ENCODE results near the gene ARHGAP21.
A peak's percentile ranks its signal among the peaks of the same experiment; 100 is the strongest.
"Not testable (repeated sequence)": the region's sequence is repeated elsewhere in the genome, so short reads cannot be mapped to it uniquely, and the experiment has no call there.

ARHGAP21 gene

DNA sequence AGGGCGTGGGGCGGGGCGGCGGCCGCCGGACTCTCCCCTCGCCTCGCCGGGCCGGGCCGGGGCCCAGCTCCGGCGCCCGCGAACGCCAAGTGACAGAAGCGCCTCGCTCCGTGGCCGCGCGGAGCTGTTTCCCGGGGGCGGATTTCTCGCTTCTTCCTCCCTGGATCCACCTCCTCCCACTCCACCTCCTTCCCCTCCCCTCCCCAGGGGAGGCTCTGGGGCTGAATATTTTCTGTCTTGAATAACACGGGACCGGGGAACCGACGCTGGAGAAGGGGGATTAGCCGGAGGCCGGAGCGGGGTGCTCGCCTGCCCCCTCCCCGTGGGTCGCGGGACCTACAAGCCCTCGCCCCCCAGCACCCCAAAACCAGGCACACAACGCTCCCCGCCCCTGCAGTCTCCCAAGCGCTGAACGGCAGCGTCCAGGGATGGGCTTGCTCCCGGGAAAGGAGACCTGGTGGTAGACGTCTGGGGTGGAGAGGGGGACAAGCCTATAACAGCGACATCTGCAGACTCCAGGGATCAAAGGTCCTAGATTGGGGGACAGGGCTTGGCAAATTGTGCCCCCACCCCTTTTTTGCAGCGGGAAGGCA, at the start of gene ARHGAP21:
Gene ARHGAP21 (minus strand): TSS at position 100 of the 593 bp plus-strand sequence. CDS start 1,988 bp downstream, outside the sequence.
- FAIRE-seq (no peak), DNase-seq (ENCODE audit: low spot score) (peak; percentile 44)

- no peak for DNase-seq (ENCODE audit: low spot score)
- no peak for FAIRE-seq
These were observed 48.4 kb upstream of the ARHGAP21 start for GRCh38 chr10:24771943-24772694.

DNA sequence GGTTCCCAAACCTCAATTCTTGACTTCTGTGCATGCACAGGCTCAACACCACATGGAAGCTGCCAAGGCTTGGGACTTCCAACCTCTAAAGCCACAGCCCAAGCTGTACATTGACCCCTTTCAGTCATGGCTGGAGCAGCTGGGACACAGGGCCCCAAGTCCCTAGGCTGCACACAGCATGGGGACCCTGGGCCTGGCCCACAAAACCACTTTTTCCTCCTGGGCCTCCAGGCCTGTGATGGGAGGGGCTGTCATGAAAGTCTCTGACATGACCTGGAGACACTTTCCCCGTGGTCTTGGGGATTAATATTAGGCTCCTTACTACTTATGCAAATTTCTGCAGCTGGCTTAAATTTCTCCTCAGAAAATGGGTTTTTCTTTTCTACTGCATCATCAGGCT, 41.3 kb upstream of the ARHGAP21 start:
- FAIRE-seq; DNase-seq (ENCODE audit: low spot score): not testable (repeated sequence)

DNA sequence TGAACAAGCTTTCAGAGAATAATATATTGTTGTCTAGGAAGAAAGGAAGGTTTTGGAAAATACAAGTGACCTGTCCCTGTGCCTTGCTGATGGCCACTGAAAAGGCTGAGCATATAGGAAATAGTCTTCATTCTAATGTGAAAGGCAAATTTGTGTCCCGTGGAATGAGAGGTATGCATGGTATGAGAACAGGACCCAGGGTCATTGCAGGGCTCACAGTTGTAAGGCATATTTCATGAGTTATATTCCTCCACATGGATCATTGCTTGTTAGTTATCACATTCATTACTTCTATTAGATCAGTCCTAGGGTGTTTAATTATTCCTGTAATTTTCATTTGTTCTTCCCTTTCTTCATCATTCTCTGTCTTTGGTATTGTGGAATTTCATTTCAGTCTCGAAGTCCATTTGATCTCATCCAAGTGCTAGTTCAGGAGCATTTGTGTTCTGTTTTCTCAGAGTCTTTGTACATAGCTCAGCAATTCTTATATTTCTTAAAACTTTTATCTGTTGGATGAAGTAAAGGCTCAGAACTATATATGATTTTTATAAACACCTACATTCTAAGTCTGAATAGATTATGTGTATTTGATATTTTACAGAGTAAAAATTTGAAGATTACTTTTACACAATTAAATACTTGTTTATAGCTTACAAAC, 39.4 kb upstream of the ARHGAP21 start:
- peak; percentile 32 for FAIRE-seq
- peak; percentile 41 for DNase-seq (ENCODE audit: low spot score)

GRCh38 chr10:24762161-24762924, 38.7 kb upstream of the ARHGAP21 start:
- FAIRE-seq, result no peak
- DNase-seq (ENCODE audit: low spot score), result no peak

DNA sequence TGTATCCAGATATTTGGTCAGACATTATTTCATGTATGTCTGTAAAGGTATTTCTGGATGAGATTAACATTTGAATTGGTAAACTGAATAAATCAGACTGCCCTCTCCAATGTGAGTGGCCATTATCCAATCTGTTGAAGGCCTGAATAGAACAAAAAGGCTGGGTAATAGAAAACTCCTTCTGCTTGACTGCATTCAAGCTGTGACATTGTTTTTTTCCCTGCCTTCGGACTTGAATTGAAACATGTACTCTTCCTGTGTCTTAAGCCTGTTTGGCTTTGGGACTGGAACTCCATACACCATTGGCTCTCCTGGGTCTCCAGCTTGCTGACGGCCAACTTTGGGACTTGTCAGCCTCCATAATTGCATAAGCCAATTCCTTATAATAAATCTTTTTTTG, 36.0 kb upstream of the ARHGAP21 start:
- FAIRE-seq, result no peak

GRCh38 chr10:24758254-24758653, 34.6 kb upstream of the ARHGAP21 start:
- not testable (repeated sequence) for FAIRE-seq; DNase-seq (ENCODE audit: low spot score)

More for the DNA sequence above, 36.0 kb upstream of the ARHGAP21 start:
- DNase-seq (ENCODE audit: low spot score), result no peak

- DNase-seq (ENCODE audit: low spot score) (no peak), FAIRE-seq (no peak)
These were observed 32.6 kb upstream of the ARHGAP21 start for GRCh38 chr10:24756283-24756682.

GRCh38 chr10:24751716-24752115, 28.0 kb upstream of the ARHGAP21 start:
- DNase-seq (ENCODE audit: low spot score), result no peak
- no peak for FAIRE-seq

- FAIRE-seq (no peak), DNase-seq (ENCODE audit: low spot score) (no peak)
These were observed 27.0 kb upstream of the ARHGAP21 start for GRCh38 chr10:24750695-24751094.

DNA sequence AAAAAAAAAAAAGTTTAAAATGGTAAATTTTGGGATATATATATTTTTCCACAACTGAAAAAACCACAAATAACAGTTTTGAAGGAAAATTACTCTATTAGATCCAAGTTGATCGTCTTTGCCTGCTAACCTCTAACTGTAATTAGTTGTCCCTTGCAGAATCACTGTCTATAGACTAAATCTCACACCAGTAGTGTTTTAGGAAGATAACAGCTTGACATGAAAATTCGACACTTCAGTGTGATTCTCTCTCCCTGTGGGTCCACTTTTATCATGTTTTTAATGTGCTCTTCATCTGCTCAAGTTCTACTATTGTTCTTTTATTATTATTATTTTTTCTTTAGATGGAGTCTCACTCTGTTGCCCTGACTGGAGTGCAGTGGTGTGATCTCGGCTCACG, 24.5 kb upstream of the ARHGAP21 start:
- FAIRE-seq, result no peak
- DNase-seq (ENCODE audit: low spot score), result no peak

GRCh38 chr10:24744946-24745345, 21.3 kb upstream of the ARHGAP21 start:
- no peak for DNase-seq (ENCODE audit: low spot score)
- FAIRE-seq, result no peak

DNA sequence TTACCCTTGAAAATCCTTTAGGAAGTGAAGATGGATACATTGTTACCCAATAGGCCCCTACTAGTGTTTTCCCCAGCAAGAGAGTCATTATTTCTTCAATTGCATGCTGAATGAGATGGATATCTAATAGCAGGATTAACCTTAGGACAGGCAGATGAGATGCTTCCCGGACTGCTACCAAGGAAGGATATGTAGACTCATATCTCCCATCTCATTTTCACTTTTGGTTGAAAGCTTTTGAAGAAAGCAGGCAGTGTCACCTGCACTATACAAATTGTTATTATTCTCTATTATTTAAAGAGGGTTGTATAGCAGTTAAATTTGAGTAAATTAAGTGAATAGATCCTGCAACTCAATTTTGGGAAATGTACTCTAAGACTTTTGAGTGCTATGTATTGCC, 17.0 kb upstream of the ARHGAP21 start:
- DNase-seq (ENCODE audit: low spot score) (no peak), FAIRE-seq (no peak)

- DNase-seq (ENCODE audit: low spot score), result no peak
- no peak for FAIRE-seq
These were observed 13.3 kb upstream of the ARHGAP21 start for GRCh38 chr10:24737001-24737400.

DNA sequence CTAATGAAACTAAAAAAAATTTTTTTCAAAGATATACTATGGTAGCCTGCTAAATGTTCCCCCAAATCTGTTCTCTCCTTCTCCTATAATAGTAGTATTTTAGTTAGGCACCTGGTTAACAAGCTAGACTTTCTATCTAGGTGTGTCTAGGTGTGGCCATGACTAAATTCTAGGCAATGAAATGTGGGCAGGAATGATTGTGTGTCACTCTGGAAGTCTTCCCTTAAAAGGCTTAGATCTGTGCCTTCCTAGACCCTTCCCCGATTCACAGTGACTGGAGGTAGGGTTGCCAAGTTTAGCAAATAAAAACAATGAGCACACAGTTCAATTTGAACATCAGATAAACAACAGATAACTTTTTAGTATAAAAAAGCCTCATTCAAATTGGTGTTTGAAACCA, 8.3 kb upstream of the ARHGAP21 start:
- FAIRE-seq (no peak), DNase-seq (ENCODE audit: low spot score) (no peak)

DNA sequence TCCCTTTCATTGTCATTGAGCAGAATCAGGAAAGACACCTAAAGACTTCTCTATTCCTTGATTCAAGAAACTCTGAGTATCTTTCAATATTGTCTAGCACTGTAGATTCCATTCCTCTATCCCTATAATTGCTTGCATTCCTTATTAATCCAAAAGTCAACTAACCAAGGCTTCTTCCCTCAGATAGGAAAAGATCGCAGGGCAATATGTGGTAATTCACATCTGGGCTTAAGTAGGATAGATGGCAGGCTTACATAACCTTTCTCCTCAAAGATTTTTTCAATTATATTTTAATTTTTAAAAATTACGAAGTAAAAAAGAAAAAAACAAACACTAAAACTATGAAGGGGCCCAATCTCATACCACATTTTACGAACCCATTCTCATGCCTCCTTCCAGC, 7.1 kb upstream of the ARHGAP21 start:
- DNase-seq (ENCODE audit: low spot score), result no peak
- no peak for FAIRE-seq

- no peak for DNase-seq (ENCODE audit: low spot score)
- FAIRE-seq, result no peak
These were observed 4.1 kb upstream of the ARHGAP21 start for GRCh38 chr10:24727786-24728185.

DNA sequence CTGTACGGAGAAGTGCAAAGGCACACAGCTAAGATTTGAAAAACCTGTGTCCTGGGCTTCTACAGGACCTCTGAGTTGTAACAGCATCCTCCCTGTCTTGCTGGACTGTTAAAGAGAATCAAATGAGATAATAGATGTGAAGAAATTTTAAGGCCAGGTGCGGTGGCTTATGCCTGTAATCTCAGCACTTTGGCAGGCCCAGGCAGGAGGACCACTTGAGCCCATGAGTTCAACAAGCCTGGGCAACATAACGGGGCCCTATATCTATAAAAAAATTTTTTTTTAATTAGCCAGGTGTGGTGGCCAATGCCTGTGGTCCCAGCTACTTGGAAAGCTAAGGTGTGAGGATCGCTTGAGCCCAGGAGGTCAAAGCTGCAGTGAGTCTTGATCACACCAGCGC, 2.9 kb upstream of the ARHGAP21 start:
- no peak for FAIRE-seq
- DNase-seq (ENCODE audit: low spot score), result no peak

- not testable (repeated sequence) for FAIRE-seq; DNase-seq (ENCODE audit: low spot score)
These were observed 2.3 kb upstream of the ARHGAP21 start for GRCh38 chr10:24726029-24726428.

DNA sequence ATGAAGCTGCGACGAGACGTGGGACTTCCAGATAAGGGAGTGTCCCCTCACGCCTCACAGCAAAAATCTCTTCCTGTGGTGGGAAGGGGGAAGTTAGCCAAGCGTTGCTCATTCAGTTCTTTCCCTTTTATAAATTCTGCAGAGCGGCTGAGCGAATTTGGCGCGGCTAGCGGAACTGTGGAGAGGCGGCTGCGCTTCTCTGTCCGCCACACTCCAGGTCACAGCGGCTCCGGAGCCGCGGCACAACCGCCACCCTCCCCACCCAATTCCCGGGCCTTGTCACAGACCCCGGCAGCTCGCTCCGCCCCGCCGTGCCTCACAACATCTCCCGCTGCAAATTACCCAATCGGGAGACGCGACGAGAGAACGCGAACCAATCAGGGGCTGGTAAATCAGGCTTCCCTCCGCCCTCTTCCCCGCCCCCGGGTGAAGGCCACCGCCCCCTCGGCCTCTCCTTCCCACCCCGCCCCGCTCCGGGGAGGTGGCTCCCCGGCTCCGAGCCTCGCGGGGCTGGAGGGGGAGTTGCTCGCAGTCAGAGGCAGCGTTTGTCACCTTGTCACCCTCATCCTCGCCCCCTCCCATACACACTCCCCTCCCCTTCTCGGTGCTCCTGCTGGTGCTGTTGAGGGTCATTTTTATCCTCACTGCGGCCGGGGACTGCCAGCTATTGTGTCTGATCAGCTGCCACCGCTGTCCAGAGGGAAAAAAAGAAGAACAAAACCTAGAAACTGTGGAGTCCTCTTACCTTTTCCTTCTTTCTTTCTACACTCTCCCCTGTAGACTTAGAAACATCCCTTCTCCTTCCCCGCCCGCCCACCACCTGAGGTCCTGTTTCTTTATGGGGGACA, 918 bp upstream of the ARHGAP21 start:
- FAIRE-seq (peak; percentile 83), DNase-seq (ENCODE audit: low spot score) (peak; percentile 88)

DNA sequence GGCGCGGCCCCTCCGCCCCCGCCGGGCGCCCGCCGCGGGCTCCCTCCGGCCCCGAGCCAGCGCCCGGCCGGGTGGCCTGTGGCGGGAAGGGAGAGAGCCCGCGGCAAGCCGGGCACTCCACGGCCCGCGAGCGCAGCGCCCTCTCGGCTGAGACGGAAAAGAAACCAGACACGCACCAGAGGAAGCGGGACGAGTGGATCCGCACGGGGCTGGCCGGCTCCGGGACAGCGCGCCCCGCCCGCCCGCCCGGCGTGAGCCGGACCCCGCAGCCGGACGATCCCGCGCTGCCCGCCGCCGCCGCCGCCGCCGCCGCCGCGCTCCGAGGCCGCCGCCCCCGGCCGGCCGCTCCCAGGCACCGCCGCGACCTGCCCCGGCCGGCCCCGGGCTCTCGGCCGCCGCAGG, 300 bp downstream of the ARHGAP21 start:
- FAIRE-seq (no peak), DNase-seq (ENCODE audit: low spot score) (no peak)
